Testis (tissue), 2 donors: ENCODE results near the gene FYN.

Experiments
- POLR2A ChIP-seq: fragments of 450-650 bp; IDR thresholded peaks from one replicate; pipeline ENCODE4 v1.6.1; 2017; ENCODE audit warnings: antibody characterized with exemption, mild to moderate bottlenecking, moderate library complexity
- TF ChIP-seq, protein P1 (sequence below), 3 experiments: fragments of 450-650 bp in 2 of 3; fragments of 200-600 bp in 1 of 3; sonication (generic) in 1 of 3; IDR thresholded peaks; one replicate each; pipeline ENCODE4 v1.5.1; 2016 to 2019; ENCODE audit warnings: antibody characterized with exemption in 3 of 3, mild to moderate bottlenecking in 2 of 3, moderate library complexity in 1 of 3

DNA sequence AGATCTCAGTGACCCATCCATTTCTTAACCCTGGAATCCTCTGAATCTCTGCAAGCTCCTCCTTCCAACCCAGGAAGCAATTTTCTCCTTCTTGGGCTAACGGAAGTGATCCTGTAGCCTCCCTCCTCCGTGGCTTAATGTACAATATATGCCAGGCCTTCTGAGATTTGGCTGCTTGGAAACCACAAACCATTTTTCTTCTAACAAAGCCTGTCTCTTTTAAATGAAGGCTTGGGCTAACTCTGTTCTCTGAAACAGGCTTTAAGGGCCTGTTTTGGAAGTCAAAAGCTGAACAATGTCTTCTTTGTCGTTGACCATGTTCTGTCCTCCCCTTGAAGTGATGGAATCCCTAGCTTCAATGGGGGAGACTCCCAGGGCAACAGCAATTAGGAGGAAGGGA lies 14.9 kb downstream of the FYN start:
- no peak for TF ChIP-seq POLR2A
- TF ChIP-seq, protein P1, sequence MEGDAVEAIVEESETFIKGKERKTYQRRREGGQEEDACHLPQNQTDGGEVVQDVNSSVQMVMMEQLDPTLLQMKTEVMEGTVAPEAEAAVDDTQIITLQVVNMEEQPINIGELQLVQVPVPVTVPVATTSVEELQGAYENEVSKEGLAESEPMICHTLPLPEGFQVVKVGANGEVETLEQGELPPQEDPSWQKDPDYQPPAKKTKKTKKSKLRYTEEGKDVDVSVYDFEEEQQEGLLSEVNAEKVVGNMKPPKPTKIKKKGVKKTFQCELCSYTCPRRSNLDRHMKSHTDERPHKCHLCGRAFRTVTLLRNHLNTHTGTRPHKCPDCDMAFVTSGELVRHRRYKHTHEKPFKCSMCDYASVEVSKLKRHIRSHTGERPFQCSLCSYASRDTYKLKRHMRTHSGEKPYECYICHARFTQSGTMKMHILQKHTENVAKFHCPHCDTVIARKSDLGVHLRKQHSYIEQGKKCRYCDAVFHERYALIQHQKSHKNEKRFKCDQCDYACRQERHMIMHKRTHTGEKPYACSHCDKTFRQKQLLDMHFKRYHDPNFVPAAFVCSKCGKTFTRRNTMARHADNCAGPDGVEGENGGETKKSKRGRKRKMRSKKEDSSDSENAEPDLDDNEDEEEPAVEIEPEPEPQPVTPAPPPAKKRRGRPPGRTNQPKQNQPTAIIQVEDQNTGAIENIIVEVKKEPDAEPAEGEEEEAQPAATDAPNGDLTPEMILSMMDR (IDR thresholded peaks at IDR 0.05): no peak
